Bronchial epithelial cell (primary cell): ENCODE results near the gene WDR18. TPM values are rescaled to one million over a fixed set of nuclear protein-coding genes. Genes with fewer than 3 reads are reported as not detected.

Source experiments
- DNase-seq: peaks from one replicate; pipeline ENCODE4 v3.0.0-alpha.2; 2010; ENCODE audit warnings: low read depth
- FAIRE-seq: peaks from 2 replicates; lab custom pipeline; 2011; peaks lifted over from hg19 to GRCh38; lab: Jason Lieb, UNC
- H3K27me3 ChIP-seq: 2 replicates; pipeline ENCODE4 v1.5.1; 2011; ENCODE audit warnings: low read length; ENCODE audit not compliant: control insufficient read depth, insufficient read depth
- H3K36me3 ChIP-seq: 2 replicates; pipeline ENCODE4 v1.5.1; 2011; ENCODE audit warnings: low read length; ENCODE audit not compliant: control insufficient read depth, insufficient read depth
- H3K4me3 ChIP-seq: 2 replicates; pipeline ENCODE4 v1.5.1; 2011; ENCODE audit warnings: mild to moderate bottlenecking, low read depth, low read length, control low read depth
- total RNA-seq: library from RNA; depleted of rRNA; stranded (reverse); fragments of >200 nt; gene quantifications from 2 replicates; pipeline ENCODE4 v1.2.1, GENCODE V29; 2014
- TF ChIP-seq, protein P1 (sequence below): IDR thresholded peaks from 2 replicates; pipeline ENCODE4 v1.5.1; 2011; ENCODE audit warnings: mild to moderate bottlenecking, moderate library complexity, low read length, control low read depth, inconsistent platforms; ENCODE audit not compliant: insufficient read depth, severe bottlenecking

WDR18 gene
- total RNA-seq, 1 donor from 2014 or later, result 36.3 TPM

DNA sequence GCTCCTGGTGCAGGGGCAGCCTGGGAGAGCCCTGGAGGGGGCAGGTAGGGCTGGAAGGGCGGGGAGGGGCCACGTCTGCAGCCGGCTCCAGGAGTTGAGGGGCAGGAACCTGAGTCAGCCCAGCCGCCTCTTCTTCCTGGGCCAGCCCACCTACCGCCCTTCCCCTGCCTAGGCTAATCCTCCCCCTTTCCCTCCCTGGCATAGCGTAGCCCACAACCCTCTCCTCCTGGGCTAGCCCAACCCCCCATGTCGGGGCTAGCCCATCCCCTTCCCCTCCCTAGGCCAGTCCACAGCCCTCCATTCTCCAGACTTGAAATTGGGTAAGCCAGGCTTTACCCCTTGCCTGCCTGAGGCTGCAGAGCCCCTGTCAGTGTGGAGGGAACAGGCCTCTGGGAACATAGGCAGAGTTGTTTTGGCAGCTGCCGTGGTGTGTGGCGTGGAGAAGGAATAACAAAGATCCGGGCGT, 20.6 kb upstream of the WDR18 start:
- peaks cover 18% of the 10 kb centered on the region for H3K36me3 ChIP-seq

DNA sequence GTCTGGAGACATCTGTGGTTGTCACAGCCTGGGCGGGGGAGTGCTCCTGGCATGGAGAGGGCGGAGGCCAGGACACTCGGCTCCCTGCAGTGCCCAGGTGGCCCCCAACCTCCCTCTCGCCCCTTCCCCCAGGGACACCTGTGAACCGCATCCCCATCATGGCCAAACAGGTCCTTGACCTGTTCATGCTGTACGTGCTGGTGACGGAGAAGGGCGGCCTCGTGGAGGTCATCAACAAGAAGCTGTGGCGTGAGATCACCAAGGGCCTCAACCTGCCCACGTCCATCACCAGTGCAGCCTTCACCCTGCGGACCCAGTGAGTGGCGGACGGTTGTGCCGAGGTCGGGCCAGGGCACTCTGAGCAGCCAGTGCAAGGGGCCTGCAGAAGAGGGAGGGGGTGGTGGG, 20.0 kb upstream of the WDR18 start:
- Histone ChIP-seq H3K4me3 (no peak overlapping the region), H3K27me3 (no peaks in the 10 kb centered on the region), H3K36me3 (peaks cover 20% of the 10 kb centered on the region)
- no peak for DNase-seq
- no peak for FAIRE-seq
- TF ChIP-seq, protein P1, sequence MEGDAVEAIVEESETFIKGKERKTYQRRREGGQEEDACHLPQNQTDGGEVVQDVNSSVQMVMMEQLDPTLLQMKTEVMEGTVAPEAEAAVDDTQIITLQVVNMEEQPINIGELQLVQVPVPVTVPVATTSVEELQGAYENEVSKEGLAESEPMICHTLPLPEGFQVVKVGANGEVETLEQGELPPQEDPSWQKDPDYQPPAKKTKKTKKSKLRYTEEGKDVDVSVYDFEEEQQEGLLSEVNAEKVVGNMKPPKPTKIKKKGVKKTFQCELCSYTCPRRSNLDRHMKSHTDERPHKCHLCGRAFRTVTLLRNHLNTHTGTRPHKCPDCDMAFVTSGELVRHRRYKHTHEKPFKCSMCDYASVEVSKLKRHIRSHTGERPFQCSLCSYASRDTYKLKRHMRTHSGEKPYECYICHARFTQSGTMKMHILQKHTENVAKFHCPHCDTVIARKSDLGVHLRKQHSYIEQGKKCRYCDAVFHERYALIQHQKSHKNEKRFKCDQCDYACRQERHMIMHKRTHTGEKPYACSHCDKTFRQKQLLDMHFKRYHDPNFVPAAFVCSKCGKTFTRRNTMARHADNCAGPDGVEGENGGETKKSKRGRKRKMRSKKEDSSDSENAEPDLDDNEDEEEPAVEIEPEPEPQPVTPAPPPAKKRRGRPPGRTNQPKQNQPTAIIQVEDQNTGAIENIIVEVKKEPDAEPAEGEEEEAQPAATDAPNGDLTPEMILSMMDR, result no peak

More for the DNA sequence above, 20.6 kb upstream of the WDR18 start:
- no peak overlapping the region for H3K4me3 ChIP-seq
- TF ChIP-seq, protein P1, result no peak
- no peak for DNase-seq
- H3K27me3 ChIP-seq, result no peaks in the 10 kb centered on the region
- FAIRE-seq, result no peak

DNA sequence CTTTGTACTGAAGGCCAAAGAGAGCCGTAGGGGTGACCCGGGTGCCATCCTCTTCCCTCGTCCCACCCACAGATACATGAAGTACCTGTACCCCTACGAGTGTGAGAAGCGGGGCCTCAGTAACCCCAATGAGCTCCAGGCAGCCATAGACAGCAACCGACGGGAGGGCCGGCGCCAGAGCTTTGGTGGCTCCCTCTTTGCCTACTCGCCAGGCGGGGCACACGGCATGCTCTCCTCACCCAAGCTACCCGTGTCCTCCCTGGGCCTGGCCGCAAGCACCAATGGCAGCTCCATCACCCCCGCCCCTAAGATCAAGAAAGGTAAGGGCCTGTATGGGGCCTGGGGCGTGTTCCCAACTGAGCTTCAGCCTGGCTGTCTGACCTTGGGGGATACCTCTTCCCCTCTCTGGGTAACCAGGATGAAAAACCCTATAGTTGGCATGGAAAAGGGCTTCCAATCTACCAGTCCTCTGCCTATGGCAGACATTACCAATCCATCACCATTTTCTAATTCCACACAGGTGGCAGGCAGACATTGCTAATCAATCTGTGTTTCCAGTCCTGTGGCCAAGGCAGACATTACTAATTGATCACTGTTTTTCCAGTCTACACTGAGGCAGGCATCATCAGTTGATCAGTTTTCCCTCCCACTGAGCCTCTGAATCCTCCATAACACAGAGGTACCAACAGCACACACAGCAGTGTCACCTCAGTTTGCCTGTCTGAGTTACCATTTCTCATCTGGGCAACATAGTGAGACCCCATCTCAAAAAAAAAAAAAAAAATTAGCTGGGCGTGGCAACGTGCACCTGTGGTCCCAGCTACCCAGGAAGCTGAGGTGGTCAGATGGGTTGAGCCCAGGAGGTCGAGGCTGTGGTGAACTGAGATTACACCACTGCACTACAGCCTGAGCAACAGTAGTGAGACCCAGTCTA, 19.1 kb upstream of the WDR18 start:
- Histone ChIP-seq H3K4me3 (no peak overlapping the region), H3K36me3 (peaks cover 20% of the 10 kb centered on the region), H3K27me3 (no peaks in the 10 kb centered on the region)
- no peak for FAIRE-seq
- TF ChIP-seq, protein P1, result no peak
- no peak for DNase-seq

DNA sequence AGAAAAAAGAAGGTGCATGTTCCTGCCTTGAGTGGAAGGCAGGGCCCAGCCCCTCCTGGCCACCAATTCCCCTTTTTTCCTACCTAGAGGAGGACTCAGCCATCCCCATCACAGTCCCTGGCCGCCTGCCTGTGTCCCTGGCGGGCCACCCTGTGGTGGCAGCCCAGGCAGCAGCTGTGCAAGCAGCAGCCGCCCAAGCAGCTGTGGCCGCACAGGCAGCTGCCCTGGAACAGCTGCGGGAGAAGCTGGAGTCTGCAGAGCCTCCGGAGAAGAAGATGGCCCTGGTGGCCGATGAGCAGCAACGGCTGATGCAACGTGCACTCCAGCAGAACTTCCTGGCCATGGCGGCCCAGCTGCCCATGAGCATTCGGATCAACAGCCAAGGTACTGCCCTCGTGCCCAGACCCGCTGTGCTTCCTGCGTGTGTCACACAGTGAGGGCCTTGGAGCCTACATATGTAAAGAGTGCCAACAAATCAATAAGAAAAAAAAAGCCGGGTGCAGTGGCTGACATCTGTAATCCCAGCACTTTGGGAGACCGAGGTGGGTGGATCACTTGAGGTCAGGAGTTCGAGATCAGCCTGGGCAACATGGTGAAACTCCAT, 17.6 kb upstream of the WDR18 start:
- peaks cover 24% of the 10 kb centered on the region for H3K36me3 ChIP-seq
- no peak overlapping the region for H3K4me3 ChIP-seq
- no peaks in the 10 kb centered on the region for H3K27me3 ChIP-seq
- DNase-seq (no peak), FAIRE-seq (no peak)
- TF ChIP-seq, protein P1, result no peak

DNA sequence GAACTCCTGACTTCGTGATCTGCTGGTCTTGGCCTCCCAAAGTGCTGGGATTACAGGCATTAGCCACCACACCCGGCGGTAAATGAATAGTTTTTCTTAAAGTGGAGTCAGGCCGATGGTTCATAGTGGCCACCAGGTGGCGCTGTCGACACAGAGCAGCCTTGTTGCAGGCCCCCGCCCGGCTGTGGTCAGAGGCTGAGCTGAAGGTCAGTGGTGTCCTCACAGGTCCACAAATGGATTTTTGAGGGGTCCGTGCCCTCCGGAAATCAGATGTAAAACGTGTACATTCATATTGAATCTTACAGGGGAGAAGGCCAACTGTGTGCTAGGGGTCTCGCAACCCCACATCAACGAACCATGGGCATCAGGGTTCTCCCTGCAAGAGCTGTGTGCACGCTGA, 13.4 kb upstream of the WDR18 start:
- Histone ChIP-seq H3K27me3 (no peaks in the 10 kb centered on the region), H3K4me3 (no peak overlapping the region), H3K36me3 (peaks cover 14% of the 10 kb centered on the region)
- no peak for DNase-seq
- TF ChIP-seq, protein P1, result peak; percentile 58
- FAIRE-seq, result no peak
